Esophagus squamous epithelium (tissue), 4 donors: Measurements from ENCODE around the gene OPRM1.

Source experiments
- CTCF ChIP-seq, 6 experiments: fragments of 450-650 bp in 4 of 6; fragments of 200-600 bp in 2 of 6; sonication (generic) in 2 of 6; IDR thresholded peaks; one replicate each; pipeline ENCODE4 v1.5.1; 2016 to 2019; ENCODE audit warnings: antibody characterized with exemption in 6 of 6, mild to moderate bottlenecking in 4 of 6, moderate library complexity in 4 of 6
- POLR2A ChIP-seq, 4 donors: fragments of 450-650 bp; IDR thresholded peaks; one replicate each; pipeline ENCODE4 v1.6.1; 2017; ENCODE audit warnings: antibody characterized with exemption in 4 of 4, mild to moderate bottlenecking in 4 of 4, moderate library complexity in 3 of 4

- TF ChIP-seq CTCF (IDR thresholded peaks at IDR 0.05) (no peak), POLR2A (IDR thresholded peaks at IDR 0.05) (no peak)
Measured at GRCh38 chr6:154179434-154179833, 140.4 kb downstream of the OPRM1 start.
